SK-N-SH (cell line): Measurements from ENCODE around the gene PDZRN4. TPM values are rescaled to one million over a fixed set of nuclear protein-coding genes. Genes with fewer than 3 reads are reported as not detected.

ENCODE experiments used
- CTCF ChIA-PET: fragments of 300-600, 350-600 bp; formaldehyde crosslinking; extraction: SDS; loops from one replicate; lab custom pipeline; 2021; lab: Yijun Ruan, JAX
- POLR2A ChIA-PET: fragments of 350-600 bp; sonication (Branson Sonifier 250); formaldehyde crosslinking; extraction: SDS; loops from one replicate; lab custom pipeline; 2020; ENCODE audit warnings: antibody characterized with exemption, inconsistent platforms; lab: Yijun Ruan, JAX
- DNase-seq: peaks from one replicate; pipeline ENCODE4 v3.0.0; 2012
- H2AFZ ChIP-seq: fragments of 200-600 bp; sonication (generic); 2 replicates; pipeline ENCODE4 v1.8.1; 2016; ENCODE audit warnings: antibody characterized with exemption, mild to moderate bottlenecking, low read depth
- H3F3A ChIP-seq: fragments of 200-600 bp; sonication (generic); replicated peaks from 2 replicates; pipeline ENCODE3; 2016; ENCODE audit warnings: antibody characterized with exemption, mild to moderate bottlenecking; ENCODE audit not compliant: insufficient read depth
- H3K27ac ChIP-seq, 2 experiments: fragments of 200-500 bp in 1 of 2; fragments of 200-600 bp in 1 of 2; sonication (Bioruptor generic) in 1 of 2; sonication (generic), shearing (Covaris generic) in 1 of 2; 2 replicates each; pipeline versions ENCODE4 v1.5.1 to v1.6.1; 2014 to 2016; ENCODE audit warnings: low read depth in 2 of 2, inconsistent platforms in 1 of 2, low read length in 1 of 2, mild to moderate bottlenecking in 1 of 2, mixed read lengths in 1 of 2
- H3K27me3 ChIP-seq: fragments of 200-600 bp; sonication (generic), shearing (Covaris generic); 2 replicates; pipeline ENCODE4 v1.6.1; 2016; ENCODE audit warnings: mixed run types; ENCODE audit not compliant: insufficient read depth
- H3K36me3 ChIP-seq, 2 experiments: fragments of 200-500 bp in 1 of 2; fragments of 200-600 bp in 1 of 2; sonication (Bioruptor generic) in 1 of 2; sonication (generic) in 1 of 2; replicated peaks in 1 of 2; 2 replicates each; pipeline versions ENCODE3 to v1.5.1; 2014 to 2016; ENCODE audit warnings: low read length in 1 of 2, mild to moderate bottlenecking in 1 of 2; ENCODE audit not compliant: insufficient read depth in 2 of 2, control insufficient read depth in 1 of 2
- H3K4me1 ChIP-seq, 2 experiments: fragments of 200-500 bp in 1 of 2; fragments of 200-600 bp in 1 of 2; sonication (Bioruptor generic) in 1 of 2; sonication (generic), shearing (Covaris generic) in 1 of 2; 2 replicates each; pipeline versions ENCODE4 v1.5.1 to v1.6.1; 2014 to 2016; ENCODE audit warnings: low read depth in 1 of 2, low read length in 1 of 2, mixed run types in 1 of 2; ENCODE audit not compliant: insufficient read depth in 2 of 2, control insufficient read depth in 1 of 2
- H3K4me2 ChIP-seq: fragments of 200-600 bp; sonication (generic), shearing (Covaris generic); 2 replicates; pipeline ENCODE4 v1.6.1; 2017; ENCODE audit warnings: mixed run types
- H3K4me3 ChIP-seq, 2 experiments: fragments of 200-500 bp in 1 of 2; fragments of 200-600 bp in 1 of 2; sonication (Bioruptor generic) in 1 of 2; sonication (generic), shearing (Covaris generic) in 1 of 2; 2 replicates each; pipeline versions ENCODE4 v1.5.1 to v1.8.1; 2014 to 2016; ENCODE audit warnings: low read depth in 2 of 2, inconsistent platforms in 1 of 2, low read length in 1 of 2, mild to moderate bottlenecking in 1 of 2, mixed read lengths in 1 of 2, moderate library complexity in 1 of 2
- H3K79me2 ChIP-seq: fragments of 200-600 bp; sonication (generic); 2 replicates; pipeline ENCODE4 v1.8.1; 2017; ENCODE audit warnings: mild to moderate bottlenecking; ENCODE audit not compliant: insufficient read depth
- H3K9ac ChIP-seq: fragments of 200-600 bp; sonication (generic); 2 replicates; pipeline ENCODE4 v1.6.1; 2017; ENCODE audit warnings: mixed run types
- H3K9me2 ChIP-seq: fragments of 200-600 bp; sonication (generic); 2 replicates; pipeline ENCODE4 v1.6.1; 2017; ENCODE audit warnings: mixed run types
- H3K9me3 ChIP-seq: fragments of 200-600 bp; sonication (generic); 2 replicates; pipeline ENCODE4 v1.6.1; 2017; ENCODE audit warnings: mixed run types, mild to moderate bottlenecking, moderate library complexity
- H4K20me1 ChIP-seq: fragments of 200-600 bp; sonication (generic); 2 replicates; pipeline ENCODE4 v1.6.1; 2017; ENCODE audit warnings: mild to moderate bottlenecking, mixed run types; ENCODE audit not compliant: insufficient read depth
- FOXM1 ChIP-seq: IDR thresholded peaks from 2 replicates; pipeline ENCODE4 v1.4.0; 2012; ENCODE audit warnings: low read depth, mild to moderate bottlenecking
- WGBS: methylation state at CpG from one replicate; pipeline ENCODE4 v1.1.6; 2017; ENCODE audit warnings: low lambda C conversion rate; 5-methylcytosine and 5-hydroxymethylcytosine counted together
- polyA plus RNA-seq, 3 experiments: library from polyadenylated mRNA; depleted of rRNA; stranded (reverse); fragments of >200 nt; gene quantifications; 2 replicates each; pipeline ENCODE4 v1.2.3, GENCODE V29; 2012
- TF ChIP-seq, protein P1 (sequence below): fragments of 150-350 bp; IDR thresholded peaks from 2 replicates; pipeline ENCODE4 v1.6.1; 2017; ENCODE audit warnings: antibody characterized with exemption, low read length, low read depth, borderline replicate concordance
- TF ChIP-seq, protein P2 (sequence below): fragments of 200-600 bp; sonication (generic); IDR thresholded peaks from 2 replicates; pipeline ENCODE4 v1.6.1; 2017; ENCODE audit warnings: antibody characterized with exemption, mild to moderate bottlenecking, moderate library complexity
- TF ChIP-seq, protein P3 (sequence below): IDR thresholded peaks from 2 replicates; pipeline ENCODE4 v1.4.0; 2012; ENCODE audit warnings: low read depth, borderline replicate concordance
- TF ChIP-seq, protein P4 (sequence below): IDR thresholded peaks from 2 replicates; pipeline ENCODE4 v1.6.1; 2012; ENCODE audit warnings: mild to moderate bottlenecking, low read depth, low read length, moderate library complexity

The PDZRN4 gene
- polyA plus RNA-seq, 1 of the 3 experiments (the other 2 are of a cell fraction), result 0.02 TPM

DNA sequence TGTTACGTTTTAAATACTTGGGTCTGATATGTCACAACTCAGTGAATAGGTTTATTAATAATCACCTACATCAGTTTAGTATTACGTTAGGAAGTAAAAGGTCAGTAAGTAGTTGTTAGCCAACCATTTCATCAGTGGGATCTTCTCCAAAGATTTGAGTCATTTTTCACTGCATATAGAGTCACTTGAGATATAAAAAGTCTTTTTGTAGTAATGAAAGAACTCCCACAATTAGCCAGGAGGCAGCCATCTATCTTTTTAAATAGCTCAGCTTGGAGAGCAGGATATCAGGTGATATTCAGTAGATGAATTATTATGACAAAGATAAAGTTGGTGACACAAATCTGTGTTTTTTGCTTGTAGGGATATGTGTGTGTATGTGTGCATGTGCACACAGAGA is 309.3 kb downstream of the PDZRN4 start:
- Histone ChIP-seq H3K4me1 (no peaks in the 10 kb centered on the region), H3K27ac (no peak overlapping the region), H3K9ac (no peak overlapping the region), H3K79me2 (no peaks in the 10 kb centered on the region), H3K4me2 (no peak overlapping the region), H3K9me2 (no peaks in the 10 kb centered on the region), H3K27me3 (no peaks in the 10 kb centered on the region), H2AFZ (no peak overlapping the region), H3K36me3 (no peaks in the 10 kb centered on the region), H3K9me3 (no peaks in the 10 kb centered on the region), H4K20me1 (no peaks in the 10 kb centered on the region), H3K4me3 (no peak overlapping the region), H3F3A (no peaks in the 10 kb centered on the region)
- WGBS, result 25% methylated on average over 2 of the region's 2 CpGs
- CTCF ChIA-PET, result no interaction called here
- TF ChIP-seq, protein P1, sequence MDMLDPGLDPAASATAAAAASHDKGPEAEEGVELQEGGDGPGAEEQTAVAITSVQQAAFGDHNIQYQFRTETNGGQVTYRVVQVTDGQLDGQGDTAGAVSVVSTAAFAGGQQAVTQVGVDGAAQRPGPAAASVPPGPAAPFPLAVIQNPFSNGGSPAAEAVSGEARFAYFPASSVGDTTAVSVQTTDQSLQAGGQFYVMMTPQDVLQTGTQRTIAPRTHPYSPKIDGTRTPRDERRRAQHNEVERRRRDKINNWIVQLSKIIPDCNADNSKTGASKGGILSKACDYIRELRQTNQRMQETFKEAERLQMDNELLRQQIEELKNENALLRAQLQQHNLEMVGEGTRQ, result no peak
- TF ChIP-seq, protein P2, sequence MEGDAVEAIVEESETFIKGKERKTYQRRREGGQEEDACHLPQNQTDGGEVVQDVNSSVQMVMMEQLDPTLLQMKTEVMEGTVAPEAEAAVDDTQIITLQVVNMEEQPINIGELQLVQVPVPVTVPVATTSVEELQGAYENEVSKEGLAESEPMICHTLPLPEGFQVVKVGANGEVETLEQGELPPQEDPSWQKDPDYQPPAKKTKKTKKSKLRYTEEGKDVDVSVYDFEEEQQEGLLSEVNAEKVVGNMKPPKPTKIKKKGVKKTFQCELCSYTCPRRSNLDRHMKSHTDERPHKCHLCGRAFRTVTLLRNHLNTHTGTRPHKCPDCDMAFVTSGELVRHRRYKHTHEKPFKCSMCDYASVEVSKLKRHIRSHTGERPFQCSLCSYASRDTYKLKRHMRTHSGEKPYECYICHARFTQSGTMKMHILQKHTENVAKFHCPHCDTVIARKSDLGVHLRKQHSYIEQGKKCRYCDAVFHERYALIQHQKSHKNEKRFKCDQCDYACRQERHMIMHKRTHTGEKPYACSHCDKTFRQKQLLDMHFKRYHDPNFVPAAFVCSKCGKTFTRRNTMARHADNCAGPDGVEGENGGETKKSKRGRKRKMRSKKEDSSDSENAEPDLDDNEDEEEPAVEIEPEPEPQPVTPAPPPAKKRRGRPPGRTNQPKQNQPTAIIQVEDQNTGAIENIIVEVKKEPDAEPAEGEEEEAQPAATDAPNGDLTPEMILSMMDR, result no peak
- POLR2A ChIA-PET, result no interaction called here
- DNase-seq, result no peak

DNA sequence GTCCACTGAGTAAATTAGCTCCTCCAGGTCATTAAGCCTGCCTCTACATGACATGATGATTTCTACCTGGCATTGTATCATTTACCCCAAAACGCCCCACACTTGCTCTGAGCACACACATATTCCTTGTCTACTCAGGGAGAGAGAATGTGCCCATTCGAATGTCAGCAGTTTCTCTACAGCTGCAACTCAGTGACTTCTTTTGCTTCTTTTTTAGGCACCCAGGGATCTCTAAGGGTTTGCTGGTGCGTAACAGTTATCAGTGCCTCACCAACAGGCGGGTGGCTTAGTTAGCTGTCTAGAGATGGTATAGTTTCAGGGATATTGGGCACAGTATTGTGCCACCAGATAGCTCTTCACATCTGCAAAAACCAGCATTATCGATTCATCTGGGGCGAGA is 316.9 kb downstream of the PDZRN4 start:
- no peak overlapping the region for H3K27ac ChIP-seq
- no peak for TF ChIP-seq FOXM1
- TF ChIP-seq, protein P3, sequence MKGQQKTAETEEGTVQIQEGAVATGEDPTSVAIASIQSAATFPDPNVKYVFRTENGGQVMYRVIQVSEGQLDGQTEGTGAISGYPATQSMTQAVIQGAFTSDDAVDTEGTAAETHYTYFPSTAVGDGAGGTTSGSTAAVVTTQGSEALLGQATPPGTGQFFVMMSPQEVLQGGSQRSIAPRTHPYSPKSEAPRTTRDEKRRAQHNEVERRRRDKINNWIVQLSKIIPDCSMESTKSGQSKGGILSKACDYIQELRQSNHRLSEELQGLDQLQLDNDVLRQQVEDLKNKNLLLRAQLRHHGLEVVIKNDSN, result no peak
- TF ChIP-seq, protein P4, sequence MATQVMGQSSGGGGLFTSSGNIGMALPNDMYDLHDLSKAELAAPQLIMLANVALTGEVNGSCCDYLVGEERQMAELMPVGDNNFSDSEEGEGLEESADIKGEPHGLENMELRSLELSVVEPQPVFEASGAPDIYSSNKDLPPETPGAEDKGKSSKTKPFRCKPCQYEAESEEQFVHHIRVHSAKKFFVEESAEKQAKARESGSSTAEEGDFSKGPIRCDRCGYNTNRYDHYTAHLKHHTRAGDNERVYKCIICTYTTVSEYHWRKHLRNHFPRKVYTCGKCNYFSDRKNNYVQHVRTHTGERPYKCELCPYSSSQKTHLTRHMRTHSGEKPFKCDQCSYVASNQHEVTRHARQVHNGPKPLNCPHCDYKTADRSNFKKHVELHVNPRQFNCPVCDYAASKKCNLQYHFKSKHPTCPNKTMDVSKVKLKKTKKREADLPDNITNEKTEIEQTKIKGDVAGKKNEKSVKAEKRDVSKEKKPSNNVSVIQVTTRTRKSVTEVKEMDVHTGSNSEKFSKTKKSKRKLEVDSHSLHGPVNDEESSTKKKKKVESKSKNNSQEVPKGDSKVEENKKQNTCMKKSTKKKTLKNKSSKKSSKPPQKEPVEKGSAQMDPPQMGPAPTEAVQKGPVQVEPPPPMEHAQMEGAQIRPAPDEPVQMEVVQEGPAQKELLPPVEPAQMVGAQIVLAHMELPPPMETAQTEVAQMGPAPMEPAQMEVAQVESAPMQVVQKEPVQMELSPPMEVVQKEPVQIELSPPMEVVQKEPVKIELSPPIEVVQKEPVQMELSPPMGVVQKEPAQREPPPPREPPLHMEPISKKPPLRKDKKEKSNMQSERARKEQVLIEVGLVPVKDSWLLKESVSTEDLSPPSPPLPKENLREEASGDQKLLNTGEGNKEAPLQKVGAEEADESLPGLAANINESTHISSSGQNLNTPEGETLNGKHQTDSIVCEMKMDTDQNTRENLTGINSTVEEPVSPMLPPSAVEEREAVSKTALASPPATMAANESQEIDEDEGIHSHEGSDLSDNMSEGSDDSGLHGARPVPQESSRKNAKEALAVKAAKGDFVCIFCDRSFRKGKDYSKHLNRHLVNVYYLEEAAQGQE, result no peak

More for the DNA sequence above, 316.9 kb downstream of the PDZRN4 start:
- H2AFZ ChIP-seq, result no peak overlapping the region
- 68% methylated on average over 6 of the region's 6 CpGs for WGBS
- H3K4me1 ChIP-seq, result no peaks in the 10 kb centered on the region
- no peak overlapping the region for H3K4me2 ChIP-seq
- H3K9ac ChIP-seq, result no peak overlapping the region
- H3K79me2 ChIP-seq, result no peaks in the 10 kb centered on the region
- no peaks in the 10 kb centered on the region for H3K9me3 ChIP-seq
- H3K27me3 ChIP-seq, result no peaks in the 10 kb centered on the region
- DNase-seq, result no peak
- H4K20me1 ChIP-seq, result no peaks in the 10 kb centered on the region
- no peak overlapping the region for H3K4me3 ChIP-seq
- ChIA-PET POLR2A (no interaction called here), CTCF (interaction anchor here (1.1 kb wide), 1 partner anchor 228 kb away, joined by 3 read pairs; no protein-coding TSS in a partner anchor)
- no peaks in the 10 kb centered on the region for H3K36me3 ChIP-seq
- no peaks in the 10 kb centered on the region for H3F3A ChIP-seq
- no peaks in the 10 kb centered on the region for H3K9me2 ChIP-seq
